SH-SY5Y (cell line): ENCODE data around the gene ANKRD65.

Source experiments
- GATA2 ChIP-seq: IDR thresholded peaks from 2 replicates; pipeline ENCODE4 v1.6.1; 2011; ENCODE audit warnings: mild to moderate bottlenecking, low read depth, low read length
- GATA3 ChIP-seq: IDR thresholded peaks from 2 replicates; pipeline ENCODE4 v1.6.1; 2011; ENCODE audit warnings: low read depth, mild to moderate bottlenecking, low read length, moderate library complexity

The ANKRD65 gene

DNA sequence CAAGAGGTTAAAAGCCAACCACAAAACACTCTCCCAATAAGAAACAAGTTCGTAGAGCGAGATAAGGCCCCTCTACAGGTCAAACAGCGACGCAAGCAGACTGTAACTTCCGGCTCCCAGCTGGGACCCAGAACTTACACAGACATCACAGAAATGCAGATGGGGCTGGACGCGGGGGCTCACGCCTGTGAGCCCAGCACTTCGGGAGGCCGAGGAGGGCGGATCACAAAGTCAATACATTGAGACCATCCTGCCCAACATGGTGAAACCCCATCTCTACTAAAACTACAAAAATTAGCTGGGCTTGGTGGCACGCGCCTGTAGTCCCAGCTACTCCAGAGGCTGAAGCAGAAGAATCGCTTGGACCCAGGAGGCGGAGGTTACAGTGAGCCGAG is 33.0 kb downstream of the ANKRD65 start:
- TF ChIP-seq GATA3 (no peak), GATA2 (no peak)

DNA sequence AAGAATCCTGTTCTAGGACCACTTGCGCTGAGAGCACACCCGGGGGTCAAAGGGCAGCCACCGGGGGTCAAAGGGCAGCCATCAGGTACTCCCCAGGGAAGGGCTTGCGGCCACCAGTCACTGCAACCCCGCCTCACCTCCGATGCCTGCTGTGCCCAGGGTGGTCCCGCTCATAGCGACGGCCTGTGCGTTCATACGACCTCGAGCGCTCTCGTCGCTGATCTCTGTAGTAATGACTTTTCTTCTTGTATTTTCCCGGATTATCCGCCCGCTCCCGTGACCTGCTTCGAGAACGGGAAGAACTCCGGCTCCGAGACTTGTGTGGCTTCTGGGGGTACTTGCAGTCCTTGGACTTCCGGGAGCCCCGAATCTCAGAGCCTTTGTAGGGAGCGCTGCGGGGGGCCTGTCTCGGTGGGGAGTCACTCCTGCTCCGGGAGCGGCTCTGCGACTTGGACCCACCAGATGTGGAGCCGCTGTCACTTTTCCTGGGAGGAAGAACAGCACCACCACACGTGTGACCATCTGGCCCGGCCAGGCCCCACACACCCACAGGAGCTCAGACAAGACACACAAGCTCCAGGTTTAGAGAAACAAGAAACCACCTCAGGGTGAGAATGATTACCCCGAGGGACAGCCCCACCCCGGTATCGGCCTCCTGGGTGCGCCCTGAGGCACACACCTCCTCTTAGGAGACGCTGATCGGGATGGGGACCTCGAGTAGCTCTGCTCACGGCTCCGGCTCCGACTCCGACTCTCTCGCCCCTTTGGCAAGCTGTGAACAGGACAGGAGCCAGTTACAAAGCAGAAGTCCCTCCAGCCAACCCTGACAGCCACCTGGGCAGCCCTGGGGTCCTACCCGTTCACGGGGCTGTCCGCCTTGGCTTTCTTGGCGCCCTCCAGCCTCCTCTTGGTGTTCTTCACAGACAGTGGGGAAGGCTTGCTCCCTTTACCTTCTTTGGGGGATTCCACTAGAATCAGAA is 33.7 kb downstream of the ANKRD65 start:
- TF ChIP-seq GATA3 (no peak), GATA2 (no peak)

DNA sequence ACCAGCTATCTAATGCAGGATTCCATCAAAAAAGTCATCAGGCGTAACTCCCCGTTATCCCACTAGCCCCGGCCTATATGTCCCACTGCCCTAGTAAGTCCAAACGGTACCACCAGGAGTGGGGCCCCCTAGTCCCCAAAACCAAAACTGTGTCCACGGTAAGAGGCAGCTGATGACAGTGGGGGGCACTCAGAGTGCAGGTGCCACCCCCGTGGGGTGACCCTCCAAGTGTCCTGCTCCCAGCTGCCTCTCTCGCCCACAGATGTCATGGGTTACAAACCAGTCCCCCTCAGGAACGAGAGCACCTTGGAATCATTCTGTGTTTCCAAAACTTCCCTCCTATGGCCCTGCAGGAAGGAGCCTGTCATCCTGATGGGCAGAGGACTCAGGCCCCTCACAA is 35.1 kb downstream of the ANKRD65 start:
- no peak for TF ChIP-seq GATA2
- TF ChIP-seq GATA3, result no peak

DNA sequence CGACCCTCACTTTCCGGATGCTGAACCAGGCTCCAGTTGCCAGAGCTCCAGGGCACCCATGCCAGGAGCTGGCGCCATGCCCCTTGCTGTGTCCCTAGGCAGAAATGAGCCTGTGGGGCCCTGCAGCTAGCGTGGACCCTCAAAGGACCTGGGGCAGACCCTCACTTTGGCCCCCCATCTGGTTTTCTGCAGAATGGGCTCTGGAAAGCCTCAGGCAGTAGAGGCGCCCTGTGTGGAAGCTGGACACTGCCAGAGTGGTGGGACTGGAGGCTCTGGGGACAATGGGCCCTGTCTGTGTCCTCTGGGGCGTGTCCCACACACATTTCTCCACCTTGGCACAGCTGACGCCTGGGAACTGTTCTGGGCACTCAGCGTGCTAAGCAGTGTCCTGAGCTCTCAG is 39.8 kb downstream of the ANKRD65 start:
- TF ChIP-seq GATA3 (no peak), GATA2 (no peak)

DNA sequence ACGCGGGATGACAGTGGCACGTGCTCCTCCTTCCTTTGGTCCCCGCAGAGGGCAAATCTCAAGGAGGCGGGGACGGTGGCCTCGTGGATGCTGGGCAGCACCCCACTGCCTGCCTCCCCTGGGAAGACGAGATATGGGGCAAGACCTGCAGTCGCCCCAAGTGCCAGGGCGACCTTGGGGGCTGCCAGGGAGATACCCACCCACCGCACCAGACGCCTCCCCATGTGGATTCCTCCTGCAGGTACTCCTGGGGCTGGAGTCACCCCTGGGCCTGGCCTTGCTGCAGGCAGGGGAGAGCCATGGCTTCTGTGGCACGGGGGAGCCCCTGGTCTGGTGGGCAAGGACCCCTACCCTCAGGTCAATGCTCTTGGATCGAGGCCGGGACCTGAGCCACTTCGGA is 40.2 kb downstream of the ANKRD65 start:
- no peak for TF ChIP-seq GATA3
- TF ChIP-seq GATA2, result no peak

DNA sequence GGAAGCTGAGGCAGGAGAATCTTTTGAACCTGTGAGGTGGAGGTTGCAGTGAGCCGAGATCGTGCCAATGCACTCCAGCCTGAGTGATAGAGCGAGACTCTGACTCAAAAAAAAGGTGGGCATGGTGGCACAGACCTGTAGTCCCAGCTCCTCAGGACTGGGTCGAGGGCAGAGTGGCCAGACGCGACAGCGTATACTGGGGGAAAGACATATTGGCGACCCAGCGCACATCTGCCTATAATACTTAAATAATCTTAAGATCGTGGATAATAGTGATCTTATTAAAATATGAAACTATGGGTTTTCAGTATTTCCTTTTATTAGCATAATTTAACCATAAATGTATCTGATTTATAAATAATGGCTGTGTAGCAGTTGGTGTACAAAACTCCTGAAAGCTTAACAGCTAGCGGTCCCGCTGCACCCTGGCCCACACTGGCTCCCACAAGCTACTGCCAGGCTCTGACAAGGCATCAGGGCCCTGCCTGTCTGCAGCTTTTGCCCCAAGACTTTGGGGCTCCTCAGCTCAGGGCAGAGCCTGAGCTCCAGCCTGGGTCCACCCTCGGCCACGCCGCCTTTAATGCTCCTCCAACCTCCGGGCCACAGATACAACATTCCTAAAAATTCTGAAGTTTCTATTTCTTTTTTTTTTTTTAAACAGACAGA is 43.4 kb downstream of the ANKRD65 start:
- TF ChIP-seq GATA2 (no peak), GATA3 (no peak)

DNA sequence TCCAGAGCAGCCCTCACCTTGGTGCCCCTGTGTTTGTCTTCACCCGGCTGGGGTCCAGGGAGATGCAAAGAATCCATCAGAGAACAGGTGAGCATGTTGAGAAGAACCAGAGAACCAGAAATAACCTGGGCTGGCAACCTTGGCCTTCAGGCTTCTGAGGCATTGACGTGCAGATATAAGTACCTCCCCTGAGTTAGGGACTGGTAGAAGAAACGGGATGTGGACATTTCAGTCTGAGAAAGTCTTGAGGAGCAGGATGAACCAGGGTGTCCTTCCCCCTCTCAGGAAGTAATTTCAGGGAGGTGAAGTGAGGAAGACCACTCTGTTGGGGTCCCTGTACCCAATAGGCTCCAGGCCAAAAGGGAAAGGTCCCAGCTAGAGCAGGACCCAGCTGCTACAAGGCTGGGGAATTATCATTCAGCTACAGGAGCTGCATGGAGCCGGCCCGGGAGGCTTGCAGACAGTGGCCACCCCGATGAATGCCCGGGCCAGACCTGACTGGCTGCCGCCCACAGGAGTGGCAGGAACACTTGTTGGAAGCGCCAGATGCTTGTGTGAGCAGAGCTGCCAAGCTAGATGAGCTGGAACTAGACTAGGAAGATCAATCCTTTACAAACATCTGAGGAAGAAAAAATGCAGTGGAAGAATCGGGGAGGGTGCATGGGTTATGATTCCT is 44.4 kb downstream of the ANKRD65 start:
- TF ChIP-seq GATA2 (no peak), GATA3 (no peak)

DNA sequence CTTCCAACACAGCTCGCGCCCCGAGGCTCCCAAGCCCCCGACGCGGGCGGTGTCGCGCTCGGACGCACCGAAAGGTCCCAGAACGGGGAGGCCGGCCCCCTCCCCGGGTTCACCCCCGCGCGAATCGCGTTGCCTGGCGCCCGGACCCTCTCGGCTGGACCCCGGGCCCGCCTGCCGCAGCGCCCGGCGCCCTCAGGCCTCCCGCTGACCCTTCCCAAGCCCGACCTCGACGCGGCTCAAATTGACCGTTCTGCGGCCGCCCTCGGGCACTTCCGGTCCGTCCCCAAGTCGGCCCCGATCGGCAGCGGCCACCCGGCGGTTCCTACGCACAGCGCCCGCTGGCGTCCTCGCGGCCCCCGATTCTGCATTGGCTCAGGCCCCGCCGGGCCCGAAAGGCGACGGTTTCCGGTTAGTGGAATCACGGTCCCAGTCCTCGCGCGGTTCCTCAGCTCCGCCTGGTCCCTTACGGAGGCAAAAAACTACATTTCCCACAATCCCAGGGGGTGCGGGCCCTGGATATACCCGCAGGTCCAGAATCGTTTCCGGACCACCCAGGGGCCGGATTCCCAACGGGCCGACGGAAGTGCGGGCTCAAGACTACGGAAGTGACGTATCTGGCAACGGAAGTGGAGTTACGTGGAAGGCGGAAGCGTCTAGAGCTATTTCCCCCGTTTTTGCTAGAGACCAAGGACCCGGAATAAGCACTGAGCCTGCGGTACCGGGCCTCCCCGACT is 46.0 kb downstream of the ANKRD65 start, which contains the start of gene AURKAIP1:
AURKAIP1 (minus strand) TSS at position 279 of the 734 bp plus-strand sequence. CDS start 451 bp downstream, outside the sequence.
- TF ChIP-seq GATA2 (no peak), GATA3 (no peak)

DNA sequence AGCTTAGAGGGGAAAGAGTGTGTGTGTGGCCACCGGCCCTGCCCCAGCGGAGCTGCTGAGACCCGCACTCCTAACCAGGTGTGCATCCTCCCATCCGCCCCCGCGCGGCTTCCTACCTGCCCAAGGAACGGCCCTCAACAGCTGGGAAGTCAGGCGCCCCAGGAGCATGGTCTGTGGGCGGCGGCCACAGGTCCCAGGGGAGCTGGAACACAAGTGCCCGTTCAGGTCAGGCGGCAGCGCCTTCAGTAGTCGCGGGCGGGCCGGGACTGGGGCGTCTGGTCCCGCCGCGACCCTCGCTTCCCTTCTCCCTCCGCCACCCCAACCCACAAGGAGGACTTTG is 46.5 kb downstream of the ANKRD65 start:
- TF ChIP-seq GATA2 (no peak), GATA3 (no peak)

DNA sequence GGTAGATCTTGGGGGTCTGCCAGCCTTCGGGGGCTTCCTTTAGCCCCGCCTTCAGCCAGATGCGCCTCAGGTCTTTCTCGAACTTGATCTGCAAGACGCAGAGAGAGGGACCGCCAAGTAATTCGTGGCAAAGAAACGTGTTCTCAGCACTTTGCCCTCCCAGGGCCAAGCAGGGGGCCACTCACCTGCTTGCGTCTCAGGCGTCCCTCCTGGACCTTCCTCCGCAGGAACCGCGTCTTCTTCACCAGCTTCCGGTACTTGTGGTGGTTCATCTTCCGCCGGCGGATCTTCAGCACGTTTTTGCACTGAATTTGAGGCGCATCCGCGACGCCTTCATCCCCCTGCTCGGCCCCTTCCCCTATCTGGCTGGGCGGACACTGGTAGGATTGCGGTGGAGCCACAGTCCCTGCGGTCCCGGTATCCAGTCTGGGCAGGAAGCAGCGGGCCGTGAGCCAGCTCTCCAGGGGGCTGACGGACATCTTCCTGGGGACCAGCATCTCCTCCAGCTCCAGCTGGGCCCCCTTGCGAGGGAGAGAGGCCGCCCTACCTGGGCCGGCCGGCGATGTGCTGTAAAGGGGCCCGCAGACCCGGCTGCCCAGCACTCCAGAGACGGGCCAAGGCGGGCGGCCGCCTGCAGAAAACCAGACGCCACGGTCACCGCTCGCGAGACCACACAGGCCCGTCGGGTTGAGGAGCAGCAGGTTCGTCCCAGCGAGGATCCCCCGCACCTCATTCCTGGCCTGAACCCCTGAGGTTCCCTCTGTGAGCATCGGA is 47.1 kb downstream of the ANKRD65 start:
- no peak for TF ChIP-seq GATA2
- no peak for TF ChIP-seq GATA3

DNA sequence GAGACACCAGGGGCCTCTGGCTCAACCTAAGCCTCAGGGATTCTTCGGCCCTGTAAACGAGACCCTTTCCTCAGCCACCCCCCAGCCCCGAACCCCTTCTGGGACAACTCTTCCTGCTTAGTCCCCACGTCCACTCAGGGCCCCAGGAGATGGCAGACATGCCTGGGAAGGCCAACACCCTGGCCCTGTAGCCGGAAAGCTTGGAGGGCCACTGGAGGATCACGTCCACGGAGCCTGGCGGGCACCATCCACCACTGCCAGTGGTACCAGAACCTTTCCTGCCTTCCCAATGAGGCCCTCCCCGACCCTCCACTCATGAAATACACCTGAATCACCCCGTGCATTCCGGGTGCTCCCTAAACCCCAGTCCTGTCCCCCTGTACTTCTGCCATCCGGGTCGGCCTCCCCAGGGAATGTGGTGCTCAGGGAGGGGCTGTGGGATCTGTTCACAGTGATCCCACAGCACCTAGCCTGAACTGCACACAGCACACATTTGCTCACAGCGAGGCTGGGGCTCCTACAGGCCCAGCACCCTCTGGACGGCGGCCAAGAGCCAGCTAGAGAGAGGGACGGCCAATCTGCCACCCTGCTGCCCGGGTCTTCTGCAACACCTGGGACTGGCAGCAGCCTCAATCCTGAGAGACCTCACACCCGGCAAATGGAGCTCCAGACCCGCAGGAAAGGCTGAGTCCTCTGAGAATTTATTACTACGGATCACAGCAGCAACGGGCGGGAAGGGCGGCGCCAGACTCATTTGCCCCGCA is 47.8 kb downstream of the ANKRD65 start:
- TF ChIP-seq GATA2 (no peak), GATA3 (no peak)
